Muscle of leg (tissue), 16 donors: ENCODE results near the gene INPP5F. TPM values are rescaled to one million over a fixed set of nuclear protein-coding genes. Genes with fewer than 3 reads are reported as not detected.

Experiments
- DNase-seq: peaks from one replicate; pipeline ENCODE4 v3.0.0; 2013
- H3K27ac ChIP-seq: one replicate; pipeline ENCODE4 v1.5.1; 2013; ENCODE audit warnings: mild to moderate bottlenecking, low read length, control low read depth
- H3K27me3 ChIP-seq: one replicate; pipeline ENCODE4 v1.6.1; 2013; ENCODE audit warnings: low read length; ENCODE audit not compliant: control insufficient read depth, insufficient read depth
- H3K36me3 ChIP-seq: one replicate; pipeline ENCODE4 v1.6.1; 2013; ENCODE audit warnings: low read length; ENCODE audit not compliant: control insufficient read depth, insufficient read depth
- H3K4me1 ChIP-seq: one replicate; pipeline ENCODE4 v1.6.1; 2013; ENCODE audit warnings: low read length; ENCODE audit not compliant: control insufficient read depth, insufficient read depth
- H3K4me3 ChIP-seq: one replicate; pipeline ENCODE4 v1.5.1; 2013; ENCODE audit warnings: low read length, control low read depth
- H3K9me3 ChIP-seq: replicated peaks from 2 replicates; pipeline ENCODE4 v1.6.1; 2013; ENCODE audit warnings: low read depth, low read length; ENCODE audit not compliant: control insufficient read depth
- WGBS: methylation state at CpG from one replicate; pipeline ENCODE4 v1.1.5; 2013; ENCODE audit warnings: missing lambda C conversion rate; ENCODE audit not compliant: insufficient coverage; 5-methylcytosine and 5-hydroxymethylcytosine counted together
- long read RNA-seq, 11 donors: transcript quantifications; one replicate each; lab custom pipeline, GENCODE V29; 2026
- polyA plus RNA-seq, 8 donors: library from polyadenylated mRNA; unstranded; fragments of 120-200 nt; gene quantifications; one replicate each; pipeline versions ENCODE4 v1.2.1 to v1.2.3, GENCODE V29; 2013; ENCODE audit warnings: inconsistent platforms in 1 of 8, low replicate concordance in 1 of 8; ENCODE audit not compliant: insufficient read length in 8 of 8, insufficient read depth in 1 of 8
- total RNA-seq: library from RNA; stranded (reverse); fragments of 120-200 nt; gene quantifications from one replicate; pipeline ENCODE4 v1.2.4, GENCODE V29; 2013

The INPP5F gene
- total RNA-seq (17.7 TPM), polyA plus RNA-seq (10 to 100 TPM; 13.6 to 24.9 (median 16.8) TPM)
- long read RNA-seq, donor 1, partial matches to known transcripts: 0 of 2 reads
- long read RNA-seq, donor 1, other reads (novel, unspliced or antisense): 0 of 2 reads
- long read RNA-seq, donor 2, partial matches to known transcripts: 0 of 1 reads
- long read RNA-seq, donor 2, other reads (novel, unspliced or antisense): 0 of 1 reads
- long read RNA-seq, donor 3, full-length matches to known transcripts: 5 of 5 reads
- long read RNA-seq, donor 3, partial matches to known transcripts: 0 of 5 reads
- long read RNA-seq, donor 3, other reads (novel, unspliced or antisense): 0 of 5 reads
- long read RNA-seq, donor 4, full-length matches to known transcripts: 1 of 1 reads
- long read RNA-seq, donor 4, partial matches to known transcripts: 0 of 1 reads
- long read RNA-seq, donor 4, other reads (novel, unspliced or antisense): 0 of 1 reads
- long read RNA-seq, donor 5, partial matches to known transcripts: 0 of 4 reads
- long read RNA-seq, donor 5, other reads (novel, unspliced or antisense): 0 of 4 reads
- long read RNA-seq, donor 6, full-length matches to known transcripts: 2 of 2 reads
- long read RNA-seq, donor 6, partial matches to known transcripts: 0 of 2 reads
- long read RNA-seq, donor 6, other reads (novel, unspliced or antisense): 0 of 2 reads
- long read RNA-seq, donor 7, partial matches to known transcripts: 0 of 6 reads
- long read RNA-seq, donor 7, other reads (novel, unspliced or antisense): 0 of 6 reads
- long read RNA-seq, donor 8, full-length matches to known transcripts: 4 of 4 reads
- long read RNA-seq, donor 8, partial matches to known transcripts: 0 of 4 reads
- long read RNA-seq, donor 8, other reads (novel, unspliced or antisense): 0 of 4 reads
- long read RNA-seq, donor 9, full-length matches to known transcripts: 4 of 4 reads
- long read RNA-seq, donor 9, partial matches to known transcripts: 0 of 4 reads
- long read RNA-seq, donor 9, other reads (novel, unspliced or antisense): 0 of 4 reads
- long read RNA-seq, donor 10, partial matches to known transcripts: 102 of 106 reads
- long read RNA-seq, donor 10, other reads (novel, unspliced or antisense): 0 of 106 reads
- long read RNA-seq, donor 11, full-length matches to known transcripts: 5 of 5 reads
- long read RNA-seq, donor 11, partial matches to known transcripts: 0 of 5 reads
- long read RNA-seq, donor 11, other reads (novel, unspliced or antisense): 0 of 5 reads

- DNase-seq: peak; percentile 99
- Histone ChIP-seq H3K4me3 (peak within 1 kb of the TSS; percentile 81), H3K9me3 (no peaks in the 10 kb centered on the region), H3K4me1 (peaks cover 22% of the 10 kb centered on the region), H3K27me3 (no peaks in the 10 kb centered on the region), H3K36me3 (no peaks in the 10 kb centered on the region), H3K27ac (peak within 1 kb of the TSS; percentile 94)
- WGBS: 1% methylated on average over 84 of the region's 95 CpGs
Observed at GRCh38 chr10:119725828-119726675, at the start of gene INPP5F. INPP5F (plus strand) TSS chr10:119726050; CDS start chr10:119726263, 213 bp downstream.

GRCh38 chr10:119677126-119677525 lies 48.7 kb upstream of the INPP5F start:
- Histone ChIP-seq H3K27ac (no peak overlapping the region), H3K4me3 (no peak overlapping the region), H3K9me3 (no peaks in the 10 kb centered on the region), H3K27me3 (no peaks in the 10 kb centered on the region), H3K4me1 (peaks cover 21% of the 10 kb centered on the region), H3K36me3 (peaks cover 48% of the 10 kb centered on the region)
- no peak for DNase-seq
- 92% methylated on average over 1 of the region's 6 CpGs for WGBS

GRCh38 chr10:119677904-119678755 lies 47.7 kb upstream of the INPP5F start:
- H3K4me3 ChIP-seq: no peak overlapping the region
- H3K27ac ChIP-seq: peak overlapping the region; percentile 42
- no peaks in the 10 kb centered on the region for H3K9me3 ChIP-seq
- WGBS: 94% methylated on average over 12 of the region's 13 CpGs
- no peaks in the 10 kb centered on the region for H3K27me3 ChIP-seq
- H3K36me3 ChIP-seq: peaks cover 38% of the 10 kb centered on the region
- no peak for DNase-seq
- peaks cover 24% of the 10 kb centered on the region for H3K4me1 ChIP-seq

- H3K27ac ChIP-seq: no peak overlapping the region
- H3K4me3 ChIP-seq: no peak overlapping the region
- H3K4me1 ChIP-seq: peaks cover 24% of the 10 kb centered on the region
- H3K27me3 ChIP-seq: no peaks in the 10 kb centered on the region
- H3K36me3 ChIP-seq: peaks cover 27% of the 10 kb centered on the region
- WGBS: 100% methylated on average over 1 of the region's 7 CpGs
- DNase-seq: no peak
- no peaks in the 10 kb centered on the region for H3K9me3 ChIP-seq
Observed at GRCh38 chr10:119679480-119679829, 46.4 kb upstream of the INPP5F start.

- WGBS: 47% methylated on average over 2 of the region's 4 CpGs
- H3K27ac ChIP-seq: peak overlapping the region; percentile 67
- no peak overlapping the region for H3K4me3 ChIP-seq
- no peak for DNase-seq
- no peaks in the 10 kb centered on the region for H3K27me3 ChIP-seq
- H3K4me1 ChIP-seq: peaks cover 24% of the 10 kb centered on the region
- H3K9me3 ChIP-seq: no peaks in the 10 kb centered on the region
- H3K36me3 ChIP-seq: peaks cover 22% of the 10 kb centered on the region
Observed at GRCh38 chr10:119680050-119680449, 45.8 kb upstream of the INPP5F start.

- WGBS: 29% methylated on average over 3 of the region's 9 CpGs
- Histone ChIP-seq H3K4me1 (peaks cover 24% of the 10 kb centered on the region), H3K27me3 (no peaks in the 10 kb centered on the region), H3K27ac (peak overlapping the region; percentile 67), H3K9me3 (no peaks in the 10 kb centered on the region), H3K36me3 (peaks cover 17% of the 10 kb centered on the region), H3K4me3 (no peak overlapping the region)
- peak; percentile 75 for DNase-seq
Observed at GRCh38 chr10:119680650-119681081, 45.2 kb upstream of the INPP5F start.

- H3K36me3 ChIP-seq: no peaks in the 10 kb centered on the region
- peaks cover 9% of the 10 kb centered on the region for H3K4me1 ChIP-seq
- H3K27me3 ChIP-seq: no peaks in the 10 kb centered on the region
- H3K27ac ChIP-seq: no peak overlapping the region
- H3K4me3 ChIP-seq: peak overlapping the region; percentile 3
- H3K9me3 ChIP-seq: no peaks in the 10 kb centered on the region
- WGBS: 0% methylated on average over 3 of the region's 24 CpGs
- peak; percentile 86 for DNase-seq
Observed at GRCh38 chr10:119686465-119687191, 39.2 kb upstream of the INPP5F start.

GRCh38 chr10:119687192-119688032 lies 38.4 kb upstream of the INPP5F start:
- no peak for DNase-seq
- Histone ChIP-seq H3K4me1 (peaks cover 5% of the 10 kb centered on the region), H3K9me3 (no peaks in the 10 kb centered on the region), H3K27me3 (no peaks in the 10 kb centered on the region), H3K36me3 (no peaks in the 10 kb centered on the region), H3K27ac (peak overlapping the region; percentile 6), H3K4me3 (no peak overlapping the region)
- WGBS: 40% methylated on average over 1 of the region's 10 CpGs
